HepG2 (cell line): Measurements from ENCODE around the gene DNAJB2. TPM values are rescaled to one million over a fixed set of nuclear protein-coding genes. Genes with fewer than 3 reads are reported as not detected.

ENCODE experiments used
- ATF3 ChIP-seq: sonication (generic); formaldehyde crosslinking; IDR thresholded peaks from 2 replicates; pipeline ENCODE4 v1.4.0; 2020; ENCODE audit warnings: missing genetic modification reagents
- CBFB ChIP-seq: sonication (generic); formaldehyde crosslinking; IDR thresholded peaks from 2 replicates; pipeline ENCODE4 v1.4.0; 2020; ENCODE audit warnings: missing genetic modification reagents
- ELF3 ChIP-seq: IDR thresholded peaks from 2 replicates; pipeline ENCODE4 v1.6.1; 2016; ENCODE audit warnings: missing genetic modification reagents, missing compliant biosample characterization
- HES4 ChIP-seq: sonication (generic); formaldehyde crosslinking; IDR thresholded peaks from 2 replicates; pipeline ENCODE4 v1.9.0; 2021; ENCODE audit warnings: mild to moderate bottlenecking, missing genetic modification reagents, borderline replicate concordance
- IKZF5 ChIP-seq: IDR thresholded peaks from 2 replicates; pipeline ENCODE4 v1.6.1; 2018; ENCODE audit warnings: missing genetic modification reagents, mild to moderate bottlenecking, missing compliant biosample characterization
- MATR3 ChIP-seq: sonication (generic); formaldehyde crosslinking; IDR thresholded peaks from 2 replicates; pipeline ENCODE4 v1.4.0; 2020; ENCODE audit warnings: missing genetic modification reagents
- MBD4 ChIP-seq: IDR thresholded peaks from 2 replicates; pipeline ENCODE4 v1.6.1; 2012; ENCODE audit warnings: low read length, inconsistent platforms, borderline replicate concordance
- MLXIP ChIP-seq: sonication (generic); formaldehyde crosslinking; IDR thresholded peaks from 2 replicates; pipeline ENCODE4 v1.9.0; 2021; ENCODE audit warnings: missing genetic modification reagents, borderline replicate concordance
- PLSCR1 ChIP-seq: sonication (generic); formaldehyde crosslinking; IDR thresholded peaks from 2 replicates; pipeline ENCODE4 v1.5.0; 2020; ENCODE audit warnings: missing genetic modification reagents, mild to moderate bottlenecking, borderline replicate concordance
- PRDM4 ChIP-seq: sonication (generic); formaldehyde crosslinking; IDR thresholded peaks from 2 replicates; pipeline ENCODE4 v1.9.0; 2021; ENCODE audit warnings: missing genetic modification reagents, borderline replicate concordance
- ZBTB37 ChIP-seq: sonication (generic); formaldehyde crosslinking; IDR thresholded peaks from 2 replicates; pipeline ENCODE4 v1.4.0; 2020; ENCODE audit warnings: mild to moderate bottlenecking, missing genetic modification reagents
- ZFP90 ChIP-seq: sonication (generic); formaldehyde crosslinking; IDR thresholded peaks from 2 replicates; pipeline ENCODE4 v1.8.0; 2022; ENCODE audit warnings: missing genetic modification reagents, mild to moderate bottlenecking, inconsistent platforms, borderline replicate concordance
- ZNF282 ChIP-seq: fragments of 450-650 bp; IDR thresholded peaks from 2 replicates; pipeline ENCODE4 v1.6.1; 2018; ENCODE audit not compliant: partially characterized antibody
- ZNF446 ChIP-seq: sonication (generic); formaldehyde crosslinking; IDR thresholded peaks from 2 replicates; pipeline ENCODE4 v1.5.0; 2020; ENCODE audit warnings: mild to moderate bottlenecking, missing genetic modification reagents
- ZNF460 ChIP-seq: sonication (generic); formaldehyde crosslinking; IDR thresholded peaks from 2 replicates; pipeline ENCODE4 v1.5.1; 2020; ENCODE audit warnings: missing genetic modification reagents, mild to moderate bottlenecking, borderline replicate concordance
- ZSCAN25 ChIP-seq: sonication (generic); formaldehyde crosslinking; IDR thresholded peaks from 2 replicates; pipeline ENCODE4 v1.8.0; 2022; ENCODE audit warnings: mild to moderate bottlenecking, missing genetic modification reagents
- polyA plus RNA-seq, 8 experiments: library from polyadenylated mRNA; depleted of rRNA in 3 of 8; stranded (reverse) in 7 of 8; unstranded in 1 of 8; fragments of >200 nt; fragmentation: Illumina TruSeq in 4 of 8; extraction: Trizol in 4 of 8; gene quantifications; 2 replicates each; pipeline versions ENCODE4 v1.2.1 to v1.2.3, GENCODE V29; 2011 to 2016; ENCODE audit warnings: low read depth in 4 of 8, missing spikeins in 1 of 8, mixed read lengths in 1 of 8; ENCODE audit not compliant: insufficient read depth in 1 of 8
- total RNA-seq, 5 experiments: library from RNA; depleted of rRNA; stranded (reverse); fragments of >200 nt; fragmentation: Illumina TruSeq; extraction: Trizol; gene quantifications; 2 replicates each; pipeline ENCODE4 v1.2.3, GENCODE V29; 2016; ENCODE audit warnings: low read depth in 1 of 5

DNAJB2 gene
- total and polyA plus RNA-seq, 2 of the 13 experiments (the other 11 are each of a cell fraction or from before 2014, with no cell fraction given), result 21.3 to 31.1 TPM

- TF ChIP-seq ZBTB37 (CRISPR knock-in tag) (no peak), MBD4 (no peak), IKZF5 (peak; percentile 88), MATR3 (CRISPR knock-in tag) (no peak), HES4 (CRISPR knock-in tag) (peak; percentile 63; the same call in 1 of the 2 replicates), ZNF460 (CRISPR knock-in tag) (no peak), CBFB (CRISPR knock-in tag) (peak; percentile 50; the same call in 1 of the 2 replicates), ELF3 (CRISPR knock-in tag) (peak; percentile 85; the same call in 1 of the 2 replicates), ZSCAN25 (CRISPR knock-in tag) (no peak), ZNF446 (0 out of 2 replicates have a peak, but pooled peaks have one; percentile 64), ZNF282 (no peak), ZFP90 (CRISPR knock-in tag) (peak; percentile 78; the same call in 1 of the 2 replicates), ATF3 (CRISPR knock-in tag) (peak; percentile 77), PLSCR1 (CRISPR knock-in tag) (0 out of 2 replicates have a peak, but pooled peaks have one; percentile 65), PRDM4 (peak; percentile 48; the same call in 1 of the 2 replicates), MLXIP (CRISPR knock-in tag) (no peak)
These were observed at the start of gene DNAJB2 (continued) for GRCh38 chr2:219279151-219279915.
